ENCODE results near the gene USH2A.

GRCh38 chr1:215748431-215748830, 674.8 kb downstream of the USH2A start:
- TF ChIP-seq CTCF (IDR thresholded peaks at IDR 0.05) (no peak), POLR2A (IDR thresholded peaks at IDR 0.05) (no peak), EP300 (IDR thresholded peaks at IDR 0.05; ENCODE audit: low read depth) (no peak)

Data from transverse colon (tissue), 3 donors.